Ovary (tissue), 3 donors: Measurements from ENCODE around the gene DRC3.

Experiments
- CTCF ChIP-seq, 3 donors: fragments of 450-650 bp in 2 of 3; fragments of 200-600 bp in 1 of 3; IDR thresholded peaks; one replicate each; pipeline versions ENCODE4 v1.5.1 to v1.8.0; 2016 to 2022; ENCODE audit warnings: antibody characterized with exemption in 3 of 3, mild to moderate bottlenecking in 1 of 3
- POLR2A ChIP-seq: fragments of 450-650 bp; IDR thresholded peaks from one replicate; pipeline ENCODE4 v1.6.1; 2017; ENCODE audit warnings: antibody characterized with exemption, mild to moderate bottlenecking, moderate library complexity
- donor health status: DM: no; HTN: no; CAD: no.

GRCh38 chr17:17928398-17929287 lies 44.0 kb upstream of the DRC3 start:
- no peak for TF ChIP-seq CTCF (IDR thresholded peaks at IDR 0.05)
- TF ChIP-seq POLR2A, result no peak
